ENCODE measurements around the gene CREBBP.

DNA sequence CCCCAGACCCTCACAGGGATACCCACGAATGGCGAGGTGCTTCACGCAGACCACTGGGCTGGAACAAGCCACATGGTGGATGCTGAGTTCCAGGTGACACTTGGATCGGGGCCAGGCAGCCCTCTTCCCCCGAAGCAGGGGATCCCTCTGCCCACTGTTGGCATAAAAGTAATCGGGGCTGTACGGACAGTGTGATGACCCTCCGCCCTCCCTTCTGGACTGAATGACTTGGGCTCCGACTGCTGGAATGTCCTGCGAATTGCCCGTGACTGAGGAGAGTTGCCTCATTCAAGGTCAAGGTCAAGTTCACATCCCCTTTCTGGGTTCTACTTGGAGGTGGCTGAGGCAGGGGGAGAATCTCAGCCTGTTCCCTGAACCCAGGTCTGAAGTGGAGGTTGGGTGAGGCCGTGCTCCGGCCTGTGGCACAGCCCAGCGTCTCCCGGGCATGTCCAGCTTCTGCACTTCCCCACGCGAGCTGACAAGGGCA, 28.5 kb upstream of the CREBBP start:
- TF ChIP-seq, protein P1, sequence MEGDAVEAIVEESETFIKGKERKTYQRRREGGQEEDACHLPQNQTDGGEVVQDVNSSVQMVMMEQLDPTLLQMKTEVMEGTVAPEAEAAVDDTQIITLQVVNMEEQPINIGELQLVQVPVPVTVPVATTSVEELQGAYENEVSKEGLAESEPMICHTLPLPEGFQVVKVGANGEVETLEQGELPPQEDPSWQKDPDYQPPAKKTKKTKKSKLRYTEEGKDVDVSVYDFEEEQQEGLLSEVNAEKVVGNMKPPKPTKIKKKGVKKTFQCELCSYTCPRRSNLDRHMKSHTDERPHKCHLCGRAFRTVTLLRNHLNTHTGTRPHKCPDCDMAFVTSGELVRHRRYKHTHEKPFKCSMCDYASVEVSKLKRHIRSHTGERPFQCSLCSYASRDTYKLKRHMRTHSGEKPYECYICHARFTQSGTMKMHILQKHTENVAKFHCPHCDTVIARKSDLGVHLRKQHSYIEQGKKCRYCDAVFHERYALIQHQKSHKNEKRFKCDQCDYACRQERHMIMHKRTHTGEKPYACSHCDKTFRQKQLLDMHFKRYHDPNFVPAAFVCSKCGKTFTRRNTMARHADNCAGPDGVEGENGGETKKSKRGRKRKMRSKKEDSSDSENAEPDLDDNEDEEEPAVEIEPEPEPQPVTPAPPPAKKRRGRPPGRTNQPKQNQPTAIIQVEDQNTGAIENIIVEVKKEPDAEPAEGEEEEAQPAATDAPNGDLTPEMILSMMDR (IDR thresholded peaks at IDR 0.05; ENCODE audit: low read length): no peak; the same call in 1 of the 2 replicates
- no peak for TF ChIP-seq EZH2 (IDR thresholded peaks at IDR 0.05; ENCODE audit: borderline replicate concordance, low read length)
